Fibroblast of the aortic adventitia (primary cell): Measurements from ENCODE around the gene ZNF750. TPM values are rescaled to one million over a fixed set of nuclear protein-coding genes. Genes with fewer than 3 reads are reported as not detected.
"Not testable (repeated sequence)": the region's sequence is repeated elsewhere in the genome, so short reads cannot be mapped to it uniquely, and the experiment has no call there.

Source experiments
- DNase-seq: peaks from one replicate; pipeline ENCODE4 v3.0.0-alpha.2; 2010; ENCODE audit warnings: low read depth
- H3K4me3 ChIP-seq: 2 replicates; pipeline ENCODE4 v1.5.1; 2011; ENCODE audit warnings: low read depth, mild to moderate bottlenecking, control low read depth, low read length, moderate library complexity
- CTCF ChIP-seq: IDR thresholded peaks from 2 replicates; pipeline ENCODE4 v1.5.1; 2011; ENCODE audit warnings: mild to moderate bottlenecking, low read length, control low read depth, inconsistent platforms; ENCODE audit not compliant: insufficient read depth
- total RNA-seq: library from RNA; depleted of rRNA; stranded (reverse); fragments of >200 nt; gene quantifications from 2 replicates; pipeline ENCODE4 v1.2.3, GENCODE V29; 2012; ENCODE audit warnings: low replicate concordance

Gene ZNF750
- total RNA-seq, 1 donor = not detected

GRCh38 chr17:82789051-82789592 is 50.7 kb downstream of the ZNF750 start:
- no peak for TF ChIP-seq CTCF
- no peak overlapping the region for H3K4me3 ChIP-seq
- no peak for DNase-seq

- no peak for TF ChIP-seq CTCF
- H3K4me3 ChIP-seq = no peak overlapping the region
- DNase-seq = no peak
These were observed 51.4 kb downstream of the ZNF750 start for GRCh38 chr17:82788206-82789001.

- DNase-seq = peak; percentile 96
- H3K4me3 ChIP-seq = no peak overlapping the region
- no peak for TF ChIP-seq CTCF
These were observed 52.6 kb downstream of the ZNF750 start for GRCh38 chr17:82787081-82787848.

GRCh38 chr17:82786427-82786826 is 53.4 kb downstream of the ZNF750 start:
- no peak for DNase-seq
- no peak for TF ChIP-seq CTCF
- H3K4me3 ChIP-seq = no peak overlapping the region

- H3K4me3 ChIP-seq, DNase-seq: not testable (repeated sequence)
These were observed 54.2 kb downstream of the ZNF750 start for GRCh38 chr17:82785581-82785980.

- DNase-seq = no peak
- TF ChIP-seq CTCF = no peak
- no peak overlapping the region for H3K4me3 ChIP-seq
These were observed 56.3 kb downstream of the ZNF750 start for GRCh38 chr17:82783498-82783897.

- H3K4me3 ChIP-seq = no peak overlapping the region
- no peak for DNase-seq
- TF ChIP-seq CTCF = no peak
These were observed 57.1 kb downstream of the ZNF750 start for GRCh38 chr17:82782657-82783207.
